HG02852 (cell line): ENCODE measurements around the gene NPM3.
"Not testable (repeated sequence)": the region's sequence is repeated elsewhere in the genome, so short reads cannot be mapped to it uniquely, and the experiment has no call there.

Experiments
- ATAC-seq: cut with Tn5 transposase; IDR thresholded peaks from one replicate; pipeline ENCODE4 v1.9.1; 2021; ENCODE audit warnings: mild to moderate bottlenecking, moderate library complexity; ENCODE audit not compliant: unreplicated experiment

The NPM3 gene

GRCh38 chr10:101807158-101807557 is 23.9 kb upstream of the NPM3 start:
- no peak for ATAC-seq

DNA sequence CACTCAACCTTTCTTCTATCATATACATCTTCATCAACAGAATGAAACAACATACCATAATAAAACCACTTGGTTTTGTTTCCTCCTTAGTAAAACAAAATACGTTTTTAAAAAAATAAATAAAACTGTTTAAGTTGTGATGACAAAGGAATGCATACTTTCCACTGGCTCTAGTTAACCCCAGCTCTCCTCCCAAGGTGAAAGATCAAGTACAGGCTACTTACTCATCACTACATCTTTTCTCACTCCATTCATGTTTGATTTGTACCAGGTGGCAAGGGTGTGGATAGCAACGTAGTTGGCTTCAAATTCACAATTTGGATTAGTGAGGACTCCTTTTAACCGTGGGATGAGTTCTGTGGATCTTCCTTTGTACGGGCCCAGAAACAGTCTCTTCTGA is 20.3 kb upstream of the NPM3 start:
- no peak for ATAC-seq

DNA sequence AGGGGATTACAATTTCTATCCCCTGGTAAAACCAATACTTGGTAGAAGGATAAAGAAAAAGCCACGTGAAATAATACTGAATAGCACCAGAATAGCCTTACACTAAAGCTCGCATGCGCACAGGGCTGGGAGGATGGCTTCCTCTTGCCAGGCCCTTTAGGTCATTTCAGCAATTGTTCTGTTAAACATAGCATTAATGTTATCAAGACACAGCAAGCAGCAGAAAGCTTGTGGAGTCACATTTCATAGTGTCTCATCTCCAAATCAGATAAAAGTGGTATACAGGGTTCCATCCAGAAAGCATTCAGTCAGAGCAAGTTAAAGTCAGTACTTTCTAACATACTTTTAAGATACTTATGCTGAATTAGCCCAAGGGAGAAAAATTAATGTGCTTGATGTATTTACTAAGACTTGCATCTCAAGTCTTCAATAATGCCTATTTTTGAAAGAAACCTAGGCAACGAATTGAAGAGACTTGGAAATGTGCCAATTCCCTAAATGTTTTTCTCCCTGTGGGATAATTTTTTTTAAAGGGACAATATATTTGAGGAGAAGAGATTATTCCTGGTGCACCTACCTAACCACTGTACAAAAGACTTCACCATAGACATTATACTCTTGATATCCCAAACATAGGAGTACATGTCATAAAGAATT is 14.3 kb upstream of the NPM3 start:
- ATAC-seq = no peak

DNA sequence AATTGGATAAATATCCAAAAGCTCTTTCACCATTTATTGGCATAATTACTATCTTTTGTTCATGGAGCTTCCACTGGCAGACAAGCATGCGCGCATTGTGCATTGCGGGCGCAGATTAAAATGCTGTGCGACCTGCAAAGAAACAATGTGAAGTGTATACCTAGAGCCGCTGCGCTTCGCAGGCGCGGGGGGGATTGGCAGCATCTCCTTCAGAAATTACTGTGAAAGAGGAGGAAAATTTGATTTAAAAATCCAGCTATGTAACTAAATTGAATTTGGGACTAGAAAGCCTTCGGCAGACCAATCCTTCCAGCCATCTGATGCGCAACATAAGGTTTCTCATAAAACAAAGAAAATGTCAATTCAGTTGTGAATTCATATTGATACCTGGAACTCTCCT is 10.3 kb upstream of the NPM3 start:
- no peak for ATAC-seq

DNA sequence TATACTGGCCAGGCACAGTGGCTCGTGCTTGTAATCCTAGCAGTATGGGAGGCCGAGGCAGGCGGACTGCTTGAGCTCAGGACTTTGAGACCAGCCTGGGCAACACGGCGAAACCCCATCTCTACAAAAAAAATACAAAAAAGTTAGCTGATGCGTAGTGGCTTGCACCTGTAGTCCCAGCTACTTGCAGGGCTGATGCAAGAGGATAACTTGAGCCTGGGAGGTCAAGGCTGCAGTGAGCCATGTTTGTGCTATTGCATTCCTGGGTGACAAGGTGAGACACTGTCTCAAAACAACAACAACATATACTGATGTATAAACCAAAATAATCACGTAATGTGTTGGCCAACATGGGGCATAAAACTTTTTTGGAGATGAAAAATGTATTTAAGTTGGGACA is 6.4 kb upstream of the NPM3 start:
- ATAC-seq = no peak

- ATAC-seq = not testable (repeated sequence)
Observed at GRCh38 chr10:101789231-101789630, 6.0 kb upstream of the NPM3 start.

GRCh38 chr10:101785801-101786200 is 2.6 kb upstream of the NPM3 start:
- no peak for ATAC-seq

GRCh38 chr10:101784558-101784957 is 1.3 kb upstream of the NPM3 start:
- ATAC-seq = no peak

DNA sequence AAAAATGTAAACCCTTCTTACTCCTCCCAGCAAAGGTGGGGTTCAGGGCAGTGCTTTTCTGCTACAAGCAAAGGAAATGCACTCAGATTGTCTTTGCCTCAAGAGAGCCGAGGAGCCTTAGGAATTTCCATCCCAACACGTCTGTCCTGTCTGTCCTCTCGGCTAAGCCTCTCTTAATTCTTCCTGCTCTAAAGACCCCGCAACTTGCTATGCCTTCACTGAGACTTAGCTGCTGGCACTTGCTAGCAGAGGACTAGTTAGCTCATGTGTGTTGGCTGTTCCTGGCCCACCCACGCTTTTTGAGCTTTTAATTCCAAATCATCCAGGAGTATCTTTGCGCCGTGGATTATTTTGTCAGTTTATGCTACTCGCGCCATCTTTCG is 481 bp upstream of the NPM3 start:
- ATAC-seq = no peak

- ATAC-seq = no peak
Observed at GRCh38 chr10:101781984-101782810, 1.0 kb downstream of the NPM3 start.

GRCh38 chr10:101781655-101781983 is 1.6 kb downstream of the NPM3 start:
- no peak for ATAC-seq

DNA sequence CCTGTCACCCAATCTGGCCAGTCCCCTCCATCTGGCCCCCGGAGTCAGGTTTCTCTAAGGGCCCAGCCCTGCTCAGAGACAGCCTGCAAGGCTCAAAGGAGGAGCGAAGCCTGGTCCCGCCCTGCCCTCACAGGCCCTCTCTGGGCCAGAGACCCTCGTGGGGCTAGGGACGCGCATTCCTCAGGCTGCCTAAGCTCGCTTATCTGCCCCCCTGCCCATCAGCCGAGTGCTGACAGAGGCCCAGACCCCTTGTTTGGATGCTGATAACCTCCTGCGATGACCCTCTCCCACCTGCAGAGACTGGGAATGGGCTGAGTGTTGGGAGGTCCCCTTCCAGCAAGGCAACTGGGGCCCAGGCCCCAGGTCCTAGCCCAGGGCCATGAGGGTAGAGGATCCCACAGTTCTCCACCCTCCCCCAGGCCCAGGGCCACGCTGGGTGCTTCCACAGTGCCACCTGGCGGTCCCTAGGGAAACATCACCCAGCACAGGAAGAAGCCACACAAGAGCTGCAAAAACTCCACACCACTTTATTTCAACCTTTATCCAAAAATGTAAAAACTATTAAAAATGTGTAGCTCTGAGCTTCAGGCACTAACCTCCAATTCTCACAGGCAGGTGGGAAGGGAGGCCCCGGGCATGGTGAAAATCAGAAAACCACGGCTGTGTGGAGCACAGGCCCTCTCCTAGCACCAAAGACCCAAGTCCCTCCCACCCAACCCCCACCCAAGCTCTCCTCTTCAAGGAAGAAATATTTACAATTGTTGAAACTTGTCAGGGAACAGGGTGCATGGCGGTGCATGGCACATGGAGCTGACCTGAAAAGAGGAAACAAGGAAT is 2.2 kb downstream of the NPM3 start:
- ATAC-seq = no peak

- ATAC-seq = no peak
Observed at GRCh38 chr10:101780187-101780817, 2.9 kb downstream of the NPM3 start.

DNA sequence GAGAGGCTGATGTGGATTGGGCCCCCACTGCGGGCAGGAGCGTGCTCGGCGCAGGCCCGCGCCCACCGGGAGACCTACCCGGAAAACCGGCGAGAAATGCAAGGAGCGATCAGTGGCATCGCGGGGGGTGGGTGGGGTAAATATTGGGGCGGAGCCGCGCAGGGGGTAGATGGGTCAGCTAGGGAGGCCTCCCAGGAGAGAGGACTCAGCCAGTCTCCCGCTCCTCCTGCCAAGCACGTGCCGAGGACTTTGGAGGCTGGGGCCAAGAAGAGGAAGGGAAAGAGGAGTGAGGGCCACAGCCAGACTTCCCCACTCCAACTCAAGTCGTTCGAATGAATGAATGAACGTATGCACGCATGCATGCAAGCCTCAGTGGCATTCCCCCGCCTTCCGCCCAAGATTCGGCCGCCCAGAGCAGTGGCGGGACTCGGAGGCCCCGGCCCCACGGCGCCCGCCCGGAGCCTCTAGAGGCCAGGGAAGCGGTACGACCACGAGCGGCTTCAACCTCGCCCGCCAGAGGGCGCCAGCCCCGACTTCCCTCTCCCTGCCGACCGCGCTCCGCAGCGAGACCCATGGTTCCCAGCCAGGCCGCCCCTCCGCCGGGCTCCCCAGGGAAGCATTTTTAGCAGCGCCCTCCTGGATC is 3.6 kb downstream of the NPM3 start:
- peak; percentile 43 for ATAC-seq

GRCh38 chr10:101778781-101779543 is 4.3 kb downstream of the NPM3 start:
- ATAC-seq = no peak

DNA sequence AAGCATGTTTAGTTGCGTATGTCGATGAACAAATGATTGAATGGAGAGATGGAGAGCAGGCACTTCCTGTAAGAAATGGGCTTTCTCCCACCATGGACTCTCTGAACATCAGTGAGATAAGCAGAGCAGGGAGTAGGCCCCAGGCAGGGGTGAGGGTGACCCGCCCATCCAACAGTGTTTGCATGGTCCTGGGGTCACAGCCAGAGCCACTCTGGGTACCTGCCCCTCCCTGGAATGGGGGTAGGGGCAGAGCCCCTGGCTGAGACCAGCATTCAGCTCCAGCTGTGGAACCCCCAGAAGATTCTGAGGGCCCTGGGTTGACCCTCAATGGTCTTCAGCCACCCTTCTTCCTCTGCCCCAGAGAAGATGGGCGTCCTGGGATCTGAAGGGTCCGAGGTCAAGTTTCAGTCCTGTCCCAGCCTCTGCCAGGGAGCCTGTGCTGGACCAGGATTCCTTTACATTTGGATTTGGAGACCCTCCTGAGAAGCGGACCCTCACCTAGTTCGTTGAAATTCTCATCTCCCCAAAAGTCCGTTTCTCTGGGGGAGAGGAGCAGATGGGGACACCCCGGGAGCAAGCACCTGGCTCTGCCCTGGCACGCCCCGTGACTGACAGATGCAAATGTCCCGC is 5.0 kb downstream of the NPM3 start:
- no peak for ATAC-seq

DNA sequence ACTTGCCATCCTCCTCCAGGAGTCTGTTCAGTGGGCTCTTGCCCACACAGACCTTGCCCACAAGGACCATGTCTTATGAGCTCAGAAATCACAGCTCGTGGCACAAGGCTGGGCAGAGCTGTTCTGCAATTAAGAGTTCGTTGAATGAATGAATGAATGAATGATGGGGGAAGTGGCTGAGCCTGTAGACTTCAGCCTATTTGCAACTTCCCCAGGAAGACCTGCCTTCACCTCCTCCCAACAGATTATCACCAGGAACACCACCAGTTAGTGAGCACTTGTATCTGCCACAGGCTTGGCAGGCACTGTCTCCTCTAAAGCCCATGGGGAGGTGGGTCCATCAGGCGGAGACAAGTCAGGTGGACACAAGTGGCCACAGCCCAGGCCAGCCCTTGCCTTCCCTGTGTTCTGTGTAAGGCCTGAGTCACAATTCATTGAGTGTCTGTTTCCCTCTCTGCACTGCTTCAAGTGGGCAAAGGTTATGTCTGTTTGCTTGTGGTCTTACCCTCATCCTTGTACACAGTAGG is 5.6 kb downstream of the NPM3 start:
- no peak for ATAC-seq

- no peak for ATAC-seq
Observed at GRCh38 chr10:101776161-101776817, 7.0 kb downstream of the NPM3 start.
